GM10847 (cell line): Measurements from ENCODE around the gene TBX1.

ENCODE experiments used
- POLR2A ChIP-seq: IDR thresholded peaks from 2 replicates; pipeline ENCODE4 v1.6.1; 2011; ENCODE audit not compliant: insufficient read length; ENCODE audit errors: extremely low read depth

Gene TBX1

GRCh38 chr22:19743651-19744050, 16.9 kb upstream of the TBX1 start:
- TF ChIP-seq POLR2A, result no peak

- TF ChIP-seq POLR2A, result no peak
These were observed 16.1 kb upstream of the TBX1 start for GRCh38 chr22:19744350-19745006.

- no peak for TF ChIP-seq POLR2A
These were observed 15.2 kb upstream of the TBX1 start for GRCh38 chr22:19745155-19746101.

- TF ChIP-seq POLR2A, result no peak
These were observed 13.9 kb upstream of the TBX1 start for GRCh38 chr22:19746726-19747125.

- TF ChIP-seq POLR2A, result no peak
These were observed 13.0 kb upstream of the TBX1 start for GRCh38 chr22:19747551-19747950.

- no peak for TF ChIP-seq POLR2A
These were observed 12.4 kb upstream of the TBX1 start for GRCh38 chr22:19748139-19748538.

- no peak for TF ChIP-seq POLR2A
These were observed 11.4 kb upstream of the TBX1 start for GRCh38 chr22:19748991-19749664.

- TF ChIP-seq POLR2A, result no peak
These were observed 10.7 kb upstream of the TBX1 start for GRCh38 chr22:19749876-19750275.

GRCh38 chr22:19750507-19751490, 9.8 kb upstream of the TBX1 start:
- TF ChIP-seq POLR2A, result no peak

GRCh38 chr22:19751497-19752245, 8.9 kb upstream of the TBX1 start:
- no peak for TF ChIP-seq POLR2A

GRCh38 chr22:19753090-19753842, 7.3 kb upstream of the TBX1 start:
- no peak for TF ChIP-seq POLR2A

- TF ChIP-seq POLR2A, result no peak
These were observed 6.4 kb upstream of the TBX1 start for GRCh38 chr22:19753996-19754700.

GRCh38 chr22:19754701-19755144, 5.9 kb upstream of the TBX1 start:
- no peak for TF ChIP-seq POLR2A
